ENCODE measurements around the gene GNB1. TPM values are rescaled to one million over a fixed set of nuclear protein-coding genes. Genes with fewer than 3 reads are reported as not detected.

The GNB1 gene
- total RNA-seq, 4 donors from 2014 or later, result 112 to 266 (median 236) TPM

DNA sequence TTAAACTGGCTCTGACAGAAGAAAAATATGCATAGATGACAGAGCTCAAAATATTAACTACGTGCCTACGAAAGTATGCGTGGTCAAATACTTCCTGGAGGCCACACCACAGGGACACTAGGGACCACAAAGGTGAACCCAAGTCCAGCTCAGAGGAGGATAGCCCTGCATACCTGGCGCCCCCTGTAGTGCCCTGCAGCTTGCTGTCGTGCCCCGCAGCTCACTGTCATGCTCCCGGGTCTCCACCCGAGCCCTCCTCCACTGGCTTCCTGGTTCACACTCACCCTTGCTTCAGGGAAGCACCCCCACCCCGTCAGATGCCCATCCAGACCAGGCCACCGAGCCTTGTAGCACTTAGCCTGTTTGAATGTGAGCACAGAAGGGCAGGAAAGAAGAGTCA, 95.9 kb downstream of the GNB1 start:
- Histone ChIP-seq H3K36me3 (peaks cover 0 to 91% (median 0%) of the 10 kb centered on the region in 3 donors), H3K4me3 (no peak overlapping the region)

DNA sequence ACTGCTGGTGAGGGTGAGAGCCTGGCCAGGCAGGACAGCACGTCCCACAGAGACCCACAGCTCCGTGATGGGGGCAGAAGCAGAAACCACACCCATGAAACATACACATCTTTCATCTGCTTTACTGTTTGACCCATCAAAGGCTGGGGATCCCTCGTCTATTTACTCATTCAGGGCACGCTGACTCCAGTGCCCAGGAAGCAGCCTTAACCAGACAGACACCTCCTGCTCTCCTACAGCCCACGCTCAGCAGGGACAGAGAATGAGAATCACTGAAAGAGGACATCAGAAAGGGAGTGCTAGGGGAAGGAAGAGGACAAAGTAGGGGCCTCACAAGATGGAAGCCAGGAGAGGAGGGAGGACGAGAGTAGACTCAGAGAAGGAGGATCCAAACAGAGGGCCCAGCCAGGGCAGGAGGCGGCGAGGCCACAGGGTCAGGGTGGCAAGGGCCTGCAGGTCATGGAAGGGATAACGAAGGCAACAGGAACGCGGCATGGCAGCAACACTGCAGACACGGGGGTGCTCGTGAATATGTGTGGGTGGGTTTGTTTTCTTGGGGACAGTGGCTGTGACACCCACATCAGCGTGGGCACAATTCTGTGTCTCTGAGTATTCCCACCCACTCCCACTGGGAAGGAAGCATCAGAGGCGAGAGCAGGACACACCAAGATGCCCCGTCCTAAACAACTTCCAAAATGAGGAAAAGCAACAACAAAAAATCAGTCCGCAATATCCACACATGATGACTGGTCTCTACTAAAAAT, 97.2 kb downstream of the GNB1 start:
- TF ChIP-seq POLR2A (IDR thresholded peaks at IDR 0.05), result no peak
- TF ChIP-seq, protein P1, sequence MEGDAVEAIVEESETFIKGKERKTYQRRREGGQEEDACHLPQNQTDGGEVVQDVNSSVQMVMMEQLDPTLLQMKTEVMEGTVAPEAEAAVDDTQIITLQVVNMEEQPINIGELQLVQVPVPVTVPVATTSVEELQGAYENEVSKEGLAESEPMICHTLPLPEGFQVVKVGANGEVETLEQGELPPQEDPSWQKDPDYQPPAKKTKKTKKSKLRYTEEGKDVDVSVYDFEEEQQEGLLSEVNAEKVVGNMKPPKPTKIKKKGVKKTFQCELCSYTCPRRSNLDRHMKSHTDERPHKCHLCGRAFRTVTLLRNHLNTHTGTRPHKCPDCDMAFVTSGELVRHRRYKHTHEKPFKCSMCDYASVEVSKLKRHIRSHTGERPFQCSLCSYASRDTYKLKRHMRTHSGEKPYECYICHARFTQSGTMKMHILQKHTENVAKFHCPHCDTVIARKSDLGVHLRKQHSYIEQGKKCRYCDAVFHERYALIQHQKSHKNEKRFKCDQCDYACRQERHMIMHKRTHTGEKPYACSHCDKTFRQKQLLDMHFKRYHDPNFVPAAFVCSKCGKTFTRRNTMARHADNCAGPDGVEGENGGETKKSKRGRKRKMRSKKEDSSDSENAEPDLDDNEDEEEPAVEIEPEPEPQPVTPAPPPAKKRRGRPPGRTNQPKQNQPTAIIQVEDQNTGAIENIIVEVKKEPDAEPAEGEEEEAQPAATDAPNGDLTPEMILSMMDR (IDR thresholded peaks at IDR 0.05), result no peak
- H3K4me1 ChIP-seq, result no peaks in the 10 kb centered on the region
- peaks cover 0 to 95% (median 0%) of the 10 kb centered on the region in 3 donors for H3K36me3 ChIP-seq
- no peaks in the 10 kb centered on the region for H3K9me3 ChIP-seq
- H3K27ac ChIP-seq, result no peak overlapping the region
- H3K4me3 ChIP-seq, result no peak overlapping the region
- H3K27me3 ChIP-seq, result no peaks in the 10 kb centered on the region
- DNase-seq, result no peak

More for the DNA sequence above, 95.9 kb downstream of the GNB1 start:
- Histone ChIP-seq H3K27me3 (no peaks in the 10 kb centered on the region), H3K4me1 (no peaks in the 10 kb centered on the region), H3K9me3 (no peaks in the 10 kb centered on the region), H3K27ac (no peak overlapping the region)
- TF ChIP-seq POLR2A (IDR thresholded peaks at IDR 0.05), result no peak
- TF ChIP-seq, protein P1 (IDR thresholded peaks at IDR 0.05), result no peak
- no peak for DNase-seq

DNA sequence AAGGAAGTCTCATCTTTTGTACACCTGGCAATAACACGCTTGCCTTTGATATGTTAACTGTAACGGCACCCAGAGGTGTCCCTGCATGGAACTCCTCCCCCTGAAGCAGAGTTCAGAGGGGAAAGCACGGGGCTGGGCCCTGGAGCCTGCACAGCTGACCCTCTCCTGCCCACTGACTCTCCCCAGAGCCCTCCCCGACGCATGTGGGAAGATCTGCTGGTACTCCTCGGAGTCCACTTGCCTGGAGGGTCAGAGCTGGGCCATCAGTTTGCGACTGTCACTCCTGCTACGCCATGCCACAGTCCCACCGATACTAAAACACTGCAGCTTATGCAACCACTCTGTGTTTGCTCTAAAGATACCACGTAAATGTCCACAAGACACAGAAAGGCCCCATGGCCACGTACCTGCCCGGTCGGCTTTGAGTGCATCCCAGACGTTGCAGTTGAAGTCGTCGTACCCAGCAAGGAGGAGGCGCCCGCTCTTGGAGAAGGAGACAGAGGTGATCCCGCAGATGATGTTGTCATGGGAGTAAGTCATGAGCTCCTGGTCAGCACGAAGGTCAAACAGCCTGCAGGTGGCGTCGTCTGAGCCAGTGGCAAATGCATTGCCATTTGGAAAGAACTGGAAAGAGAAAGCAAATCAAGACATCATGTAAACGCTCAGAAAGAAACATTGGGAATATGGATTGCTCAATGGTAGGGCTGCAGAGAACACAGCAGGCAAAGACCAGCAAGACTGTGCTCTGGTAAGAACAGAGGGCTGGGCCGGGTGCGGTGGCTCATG, 102.0 kb downstream of the GNB1 start:
- H3K27me3 ChIP-seq, result no peaks in the 10 kb centered on the region
- H3K9me3 ChIP-seq, result no peaks in the 10 kb centered on the region
- H3K36me3 ChIP-seq, result peaks cover 0 to 92% (median 0%) of the 10 kb centered on the region in 3 donors
- no peak overlapping the region for H3K27ac ChIP-seq
- TF ChIP-seq, protein P1 (IDR thresholded peaks at IDR 0.05), result peak in 4 of 6 experiments; percentile 18 to 47 (median 45)
- no peak for TF ChIP-seq POLR2A (IDR thresholded peaks at IDR 0.05)
- peak in 2 of 3 donors; percentile 64 to 67 for DNase-seq
- H3K4me3 ChIP-seq, result no peak overlapping the region
- H3K4me1 ChIP-seq, result no peaks in the 10 kb centered on the region

DNA sequence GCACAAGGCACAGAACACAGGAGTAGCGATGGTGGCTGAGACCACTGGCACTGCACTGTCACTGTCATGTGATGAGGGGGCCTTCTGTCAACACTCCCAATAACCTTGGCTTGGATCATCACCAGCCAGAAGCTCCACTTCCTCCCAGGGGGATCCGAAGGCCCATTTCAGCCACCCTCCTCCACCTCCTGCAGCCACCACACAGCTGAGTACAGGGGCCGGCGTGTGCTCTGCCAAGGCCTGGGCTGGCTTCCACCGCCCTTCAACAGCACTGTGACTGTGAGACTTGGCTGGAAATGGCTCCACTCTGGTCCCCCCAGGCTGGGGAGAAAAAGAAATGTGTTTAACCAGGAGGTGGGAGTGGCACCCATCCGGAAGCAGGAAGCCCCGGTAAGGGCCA, 102.8 kb downstream of the GNB1 start:
- H3K36me3 ChIP-seq, result peaks cover 0 to 87% (median 0%) of the 10 kb centered on the region in 3 donors

DNA sequence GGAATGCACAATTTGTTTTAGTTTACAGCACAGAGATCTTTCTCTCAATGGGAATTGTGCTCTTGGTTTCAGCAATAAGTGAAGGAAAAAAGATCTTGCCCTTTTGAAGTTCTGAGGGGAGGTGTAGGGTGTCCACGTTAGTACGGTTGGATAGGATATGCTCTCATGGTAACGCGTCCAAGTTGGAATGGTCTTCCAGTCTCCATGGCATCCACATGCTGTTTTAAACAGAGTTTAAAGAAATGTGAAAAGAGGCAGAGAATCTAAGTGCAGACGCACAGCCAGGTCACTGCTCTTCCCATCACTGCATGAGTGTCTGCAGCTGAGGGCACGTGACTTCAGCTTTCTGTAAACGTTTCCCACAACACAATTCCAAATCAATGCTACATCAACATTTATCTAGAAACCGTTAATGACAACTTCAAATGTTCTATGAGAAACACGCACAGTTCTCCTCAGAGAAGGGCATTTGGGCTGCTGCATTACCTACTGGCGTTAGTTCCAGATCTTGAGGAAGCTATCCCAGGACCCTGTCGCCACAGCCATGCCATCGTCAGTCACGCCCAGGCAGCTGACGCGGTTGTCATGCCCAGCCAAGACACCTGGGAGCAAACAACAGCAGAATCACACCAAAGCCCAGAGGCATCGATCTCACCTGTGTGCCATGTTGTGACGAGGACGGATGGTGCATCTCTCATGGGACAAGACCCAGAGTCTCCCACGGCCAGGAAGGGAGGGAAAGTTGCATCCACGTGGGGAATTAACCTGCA, 103.9 kb downstream of the GNB1 start:
- no peaks in the 10 kb centered on the region for H3K9me3 ChIP-seq
- H3K36me3 ChIP-seq, result peaks cover 0 to 76% (median 0%) of the 10 kb centered on the region in 3 donors
- no peak overlapping the region for H3K4me3 ChIP-seq
- H3K27ac ChIP-seq, result no peak overlapping the region
- H3K4me1 ChIP-seq, result peaks cover 0 to 18% (median 15%) of the 10 kb centered on the region in 4 donors
- H3K27me3 ChIP-seq, result no peaks in the 10 kb centered on the region
- no peak for TF ChIP-seq POLR2A (IDR thresholded peaks at IDR 0.05)
- TF ChIP-seq, protein P1 (IDR thresholded peaks at IDR 0.05), result no peak
- DNase-seq, result no peak

More for the DNA sequence above, 102.8 kb downstream of the GNB1 start:
- Histone ChIP-seq H3K4me3 (no peak overlapping the region), H3K27ac (no peak overlapping the region), H3K9me3 (no peaks in the 10 kb centered on the region), H3K27me3 (no peaks in the 10 kb centered on the region), H3K4me1 (peaks cover 0 to 7% (median 4%) of the 10 kb centered on the region in 4 donors)
- TF ChIP-seq, protein P1 (IDR thresholded peaks at IDR 0.05), result no peak
- TF ChIP-seq POLR2A (IDR thresholded peaks at IDR 0.05), result no peak
- DNase-seq, result no peak
